GM18519 (cell line): ENCODE results near the gene ROGDI.
A peak's percentile ranks its signal among the peaks of the same experiment; 100 is the strongest.

Source experiments
- ATAC-seq: cut with Tn5 transposase; IDR thresholded peaks from one replicate; pipeline ENCODE4 v1.9.1; 2021; ENCODE audit warnings: mild to moderate bottlenecking, moderate library complexity; ENCODE audit not compliant: unreplicated experiment, low FRiP score

ROGDI gene

GRCh38 chr16:4769306-4769638, 33.2 kb downstream of the ROGDI start:
- ATAC-seq = no peak

GRCh38 chr16:4768549-4769305, 33.7 kb downstream of the ROGDI start:
- ATAC-seq = peak; percentile 44

- no peak for ATAC-seq
Observed at GRCh38 chr16:4767872-4768548, 34.4 kb downstream of the ROGDI start.

- peak; percentile 76 for ATAC-seq
Observed at GRCh38 chr16:4766875-4767628, 35.4 kb downstream of the ROGDI start, which contains the start of gene ZNF500. Gene ZNF500, minus strand, starts transcription at chr16:4767162. Its CDS starts 1,184 bp downstream, at chr16:4765978.

- ATAC-seq = no peak
Observed at GRCh38 chr16:4765511-4766474, 36.6 kb downstream of the ROGDI start.

GRCh38 chr16:4763791-4764190, 38.6 kb downstream of the ROGDI start:
- ATAC-seq = no peak

- ATAC-seq = no peak
Observed at GRCh38 chr16:4762205-4762604, 40.2 kb downstream of the ROGDI start.

- no peak for ATAC-seq
Observed at GRCh38 chr16:4760221-4760910, 42.1 kb downstream of the ROGDI start.

- ATAC-seq = no peak
Observed at GRCh38 chr16:4755687-4756086, 46.7 kb downstream of the ROGDI start.

GRCh38 chr16:4754865-4755264, 47.6 kb downstream of the ROGDI start:
- no peak for ATAC-seq

- ATAC-seq = no peak
Observed at GRCh38 chr16:4753227-4753626, 49.2 kb downstream of the ROGDI start.

GRCh38 chr16:4752351-4753100, 49.9 kb downstream of the ROGDI start:
- no peak for ATAC-seq

- ATAC-seq = no peak
Observed at GRCh38 chr16:4750896-4751295, 51.5 kb downstream of the ROGDI start.

- no peak for ATAC-seq
Observed at GRCh38 chr16:4749700-4750257, 52.7 kb downstream of the ROGDI start.

- ATAC-seq = no peak
Observed at GRCh38 chr16:4748682-4749411, 53.6 kb downstream of the ROGDI start.

- ATAC-seq = no peak
Observed at GRCh38 chr16:4747906-4748681, 54.3 kb downstream of the ROGDI start.

GRCh38 chr16:4746991-4747574, 55.4 kb downstream of the ROGDI start:
- ATAC-seq = no peak
